AG04449 (cell line): Measurements from ENCODE around the gene BRMS1L.

ENCODE experiments used
- CTCF ChIA-PET: fragments of 350-600 bp; formaldehyde crosslinking; extraction: SDS; loops from one replicate; lab custom pipeline; 2021; ENCODE audit warnings: antibody characterized with exemption; lab: Yijun Ruan, JAX
- POLR2A ChIA-PET: fragments of 400-600, 350-600 bp; formaldehyde crosslinking; extraction: SDS; loops from one replicate; lab custom pipeline; 2020; ENCODE audit warnings: antibody characterized with exemption, inconsistent platforms; lab: Yijun Ruan, JAX
- DNase-seq: peaks from one replicate; pipeline ENCODE4 v3.0.0-alpha.2; 2010; ENCODE audit warnings: low read depth, low spot score
- H3K4me3 ChIP-seq: 2 replicates; pipeline ENCODE4 v1.5.1; 2011; ENCODE audit warnings: low read depth, mild to moderate bottlenecking, control low read depth, low read length
- CTCF ChIP-seq: IDR thresholded peaks from one replicate; pipeline ENCODE4 v1.5.1; 2011; ENCODE audit warnings: mild to moderate bottlenecking, moderate library complexity, low read length, control low read depth, inconsistent platforms; ENCODE audit not compliant: insufficient read depth; ENCODE audit errors: missing control alignments

Gene BRMS1L

GRCh38 chr14:35808638-35809563, 17.2 kb upstream of the BRMS1L start, which contains the start of gene RALGAPA1:
RALGAPA1 (minus strand) TSS chr14:35809295; CDS start chr14:35808835, 460 bp downstream.
- peak; percentile 74 for TF ChIP-seq CTCF

GRCh38 chr14:35809597-35809996, 16.5 kb upstream of the BRMS1L start:
- POLR2A ChIA-PET: interaction anchor here (1.1 to 1.5 kb wide), 2 partner anchors 8 to 17 kb away, joined by 3 to 6 read pairs; partner anchors contain the start of gene BRMS1L
- no peak overlapping the region; the same call in 1 of the 2 replicates for H3K4me3 ChIP-seq
- DNase-seq: no peak
- no peak for TF ChIP-seq CTCF
- CTCF ChIA-PET: interaction anchor here (0.9 to 2.3 kb wide), 5 partner anchors 9 to 25 kb away, joined by 3 to 10 read pairs (median 3); no protein-coding TSS in a partner anchor

More at GRCh38 chr14:35808638-35809563, 17.2 kb upstream of the BRMS1L start, which contains the start of gene RALGAPA1:
- CTCF ChIA-PET: interaction anchor here (0.7 to 2.3 kb wide), 7 partner anchors 8 to 25 kb away, joined by 3 to 8 read pairs (median 4); no protein-coding TSS in a partner anchor
- DNase-seq: peak; percentile 90
- POLR2A ChIA-PET: interaction anchor here (1.1 to 1.5 kb wide), 2 partner anchors 9 to 18 kb away, joined by 3 to 6 read pairs; partner anchors contain the start of gene BRMS1L
- H3K4me3 ChIP-seq: peak within 1 kb of the TSS; percentile 82

DNA sequence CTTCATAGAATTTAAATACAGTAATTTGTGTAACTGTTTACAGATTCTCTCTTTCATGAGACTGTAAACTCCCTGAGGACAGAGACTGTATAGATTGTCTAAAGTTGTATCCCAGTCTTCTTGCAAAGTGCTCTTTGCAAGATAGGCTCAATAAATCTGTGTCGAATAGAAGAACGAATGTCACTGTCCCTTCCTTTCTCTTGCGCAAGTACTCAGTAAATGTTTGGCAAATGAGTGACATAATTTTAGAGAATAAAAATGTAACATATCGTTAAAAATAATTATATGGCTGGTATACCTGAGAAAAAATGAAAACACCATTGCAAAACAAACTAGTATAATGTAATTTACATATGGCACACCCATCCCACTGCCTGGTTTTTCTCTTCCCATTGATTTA, 15.2 kb upstream of the BRMS1L start:
- H3K4me3 ChIP-seq: no peak overlapping the region
- CTCF ChIA-PET: interaction anchor here (1.1 to 2.3 kb wide), 3 partner anchors 8 to 15 kb away, joined by 3 to 10 read pairs (median 8); partner anchors contain the start of gene BRMS1L
- TF ChIP-seq CTCF: no peak
- DNase-seq: no peak
- POLR2A ChIA-PET: no interaction called here

GRCh38 chr14:35814371-35815005, 11.7 kb upstream of the BRMS1L start:
- H3K4me3 ChIP-seq: no peak overlapping the region
- CTCF ChIA-PET: interaction anchor here (0.6 to 8.4 kb wide), 13 partner anchors 7 to 498 kb away, joined by 3 to 80 read pairs (median 3); partner anchors contain the start of gene BRMS1L
- POLR2A ChIA-PET: no interaction called here
- TF ChIP-seq CTCF: peak; percentile 72
- DNase-seq: no peak

DNA sequence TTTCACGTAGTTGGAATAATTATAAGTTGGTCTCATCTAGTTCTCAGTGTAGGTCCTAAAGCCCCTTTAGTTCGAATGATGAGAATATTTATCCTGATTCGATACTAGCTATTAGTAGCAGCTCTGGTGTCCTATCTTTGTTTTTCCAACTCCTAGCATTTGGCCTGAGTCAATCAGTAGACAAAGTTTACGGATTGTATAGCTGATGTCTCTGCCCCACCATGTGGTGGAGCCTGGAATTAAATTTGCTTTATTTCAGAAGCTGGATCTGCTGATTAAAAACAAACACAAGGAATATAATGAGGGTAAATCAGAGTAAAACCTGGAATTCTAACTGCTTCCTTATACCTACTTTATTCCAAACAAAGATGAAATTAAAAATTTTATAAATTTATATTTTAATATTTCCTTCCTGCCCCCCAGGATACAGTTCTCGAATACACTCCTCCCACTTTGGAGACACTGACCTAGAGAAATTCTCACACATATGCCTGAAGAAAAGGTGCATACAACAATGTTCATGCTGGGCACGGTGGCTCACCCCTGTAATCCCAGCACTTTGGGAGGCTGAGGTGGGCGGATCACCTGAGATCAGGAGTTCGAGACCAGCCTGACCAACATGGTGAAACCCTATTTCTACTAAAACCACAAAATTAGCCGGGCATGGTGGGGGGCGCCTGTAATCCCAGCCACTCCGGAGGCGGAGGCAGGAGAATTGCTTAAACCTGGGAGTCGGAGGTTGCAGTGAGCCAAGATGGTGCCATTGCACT, 7.6 kb upstream of the BRMS1L start:
- H3K4me3 ChIP-seq: no peak overlapping the region
- POLR2A ChIA-PET: interaction anchor here (1.0 kb wide), 1 partner anchor 10 kb away, joined by 3 read pairs; the partner anchor contains the start of gene RALGAPA1
- no peak for DNase-seq
- peak; percentile 38 for TF ChIP-seq CTCF
- CTCF ChIA-PET: interaction anchor here (0.6 to 8.4 kb wide), 16 partner anchors 8 to 677 kb away, joined by 3 to 80 read pairs (median 5); partner anchors contain the start of genes BRMS1L, INSM2 and RALGAPA1
